Spinal cord (tissue), 10 donors: Measurements from ENCODE around the gene C16orf90. TPM values are rescaled to one million over a fixed set of nuclear protein-coding genes. Genes with fewer than 3 reads are reported as not detected.

Source experiments
- DNase-seq, 6 donors: peaks; one replicate each; pipeline versions ENCODE4 v3.0.0 to v3.0.0-alpha.2; 2013 to 2015; ENCODE audit warnings: low spot score in 6 of 6, low read depth in 4 of 6
- H3K27ac ChIP-seq: one replicate; pipeline ENCODE4 v1.5.1; 2013; ENCODE audit warnings: low read depth, low read length, control low read depth
- H3K27me3 ChIP-seq: one replicate; pipeline ENCODE4 v1.6.1; 2013; ENCODE audit warnings: low read length; ENCODE audit not compliant: control insufficient read depth, insufficient read depth
- H3K36me3 ChIP-seq: one replicate; pipeline ENCODE4 v1.6.1; 2013; ENCODE audit warnings: low read length; ENCODE audit not compliant: control insufficient read depth, insufficient read depth
- H3K4me1 ChIP-seq: one replicate; pipeline ENCODE4 v1.6.1; 2013; ENCODE audit warnings: low read length; ENCODE audit not compliant: control insufficient read depth, insufficient read depth
- H3K4me3 ChIP-seq: one replicate; pipeline ENCODE4 v1.5.1; 2013; ENCODE audit warnings: low read depth, low read length, control low read depth
- H3K9me3 ChIP-seq: one replicate; pipeline ENCODE4 v1.6.1; 2013; ENCODE audit warnings: low read length; ENCODE audit not compliant: control insufficient read depth, insufficient read depth
- WGBS: methylation state at CpG from one replicate; pipeline ENCODE4 v1.1.5; 2013; ENCODE audit warnings: missing lambda C conversion rate; ENCODE audit not compliant: insufficient coverage; 5-methylcytosine and 5-hydroxymethylcytosine counted together
- polyA plus RNA-seq, 2 donors: library from polyadenylated mRNA; unstranded; fragments of 120-200 nt; gene quantifications; one replicate each; pipeline ENCODE4 v1.2.1, GENCODE V29; 2013; ENCODE audit not compliant: insufficient read length in 2 of 2
- total RNA-seq, 2 donors: library from RNA; depleted of rRNA in 1 of 2; stranded (reverse); fragments of 120-200 nt in 1 of 2; fragments of >200 nt in 1 of 2; gene quantifications; one replicate each; pipeline versions ENCODE4 v1.2.3 to v1.2.4, GENCODE V29; 2013 to 2014
- donor health status: healthy.

The C16orf90 gene
- total and polyA plus RNA-seq, 4 donors: not detected

- DNase-seq: no peak
- Histone ChIP-seq H3K27me3 (no peaks in the 10 kb centered on the region), H3K36me3 (peaks cover 72% of the 10 kb centered on the region), H3K4me3 (no peak overlapping the region), H3K27ac (no peak overlapping the region), H3K4me1 (no peaks in the 10 kb centered on the region), H3K9me3 (no peaks in the 10 kb centered on the region)
- 84% methylated on average over 24 of the region's 24 CpGs for WGBS
These were observed 8.6 kb downstream of the C16orf90 start for GRCh38 chr16:3486506-3487215.

DNA sequence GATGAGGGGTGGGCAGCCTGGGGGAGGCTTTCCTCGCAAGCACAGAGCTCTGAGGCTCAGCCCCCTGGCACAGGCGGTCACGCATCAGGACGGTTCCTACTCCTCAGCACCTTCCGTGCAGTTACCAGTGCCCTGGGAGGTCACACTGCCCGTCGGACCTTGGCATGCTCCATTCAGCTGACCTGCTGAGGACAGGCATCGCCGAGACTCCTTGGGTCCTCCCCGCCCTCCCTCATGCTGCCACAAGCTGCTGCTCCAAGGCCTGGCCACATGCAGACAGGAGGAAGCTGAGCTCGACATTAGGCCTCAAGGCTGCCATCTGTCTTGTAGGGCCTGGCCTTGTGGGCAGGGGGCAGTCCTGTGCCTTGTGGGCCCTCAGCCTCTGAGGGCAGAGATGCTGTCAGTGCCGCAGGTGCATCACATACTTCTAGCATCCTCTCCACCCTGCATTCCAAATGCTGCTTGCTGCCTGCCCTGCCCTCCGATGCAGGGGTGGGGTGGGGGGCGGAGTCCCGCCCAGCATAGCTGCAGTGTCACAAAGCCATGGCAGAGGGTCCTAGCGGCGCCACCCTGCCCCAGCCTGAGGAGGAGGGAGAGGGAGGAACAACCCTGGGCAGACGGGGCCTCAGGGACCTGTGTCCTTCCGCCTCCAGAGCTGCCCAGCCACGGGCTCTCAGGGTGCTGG is 9.3 kb downstream of the C16orf90 start:
- no peaks in the 10 kb centered on the region for H3K4me1 ChIP-seq
- H3K27ac ChIP-seq: no peak overlapping the region
- H3K36me3 ChIP-seq: peaks cover 79% of the 10 kb centered on the region
- no peak overlapping the region for H3K4me3 ChIP-seq
- DNase-seq: no peak
- WGBS: 87% methylated on average over 16 of the region's 20 CpGs
- no peaks in the 10 kb centered on the region for H3K9me3 ChIP-seq
- no peaks in the 10 kb centered on the region for H3K27me3 ChIP-seq

- no peaks in the 10 kb centered on the region for H3K9me3 ChIP-seq
- DNase-seq: no peak
- H3K27me3 ChIP-seq: no peaks in the 10 kb centered on the region
- H3K27ac ChIP-seq: no peak overlapping the region
- H3K4me1 ChIP-seq: no peaks in the 10 kb centered on the region
- H3K4me3 ChIP-seq: no peak overlapping the region
- peaks cover 84% of the 10 kb centered on the region for H3K36me3 ChIP-seq
- WGBS: 82% methylated on average over 13 of the region's 15 CpGs
These were observed 10.1 kb downstream of the C16orf90 start for GRCh38 chr16:3485097-3485745.

GRCh38 chr16:3484318-3485096 is 10.8 kb downstream of the C16orf90 start:
- WGBS: 88% methylated on average over 30 of the region's 30 CpGs
- Histone ChIP-seq H3K4me3 (no peak overlapping the region), H3K36me3 (peaks cover 87% of the 10 kb centered on the region), H3K9me3 (no peaks in the 10 kb centered on the region), H3K27me3 (no peaks in the 10 kb centered on the region), H3K27ac (no peak overlapping the region), H3K4me1 (no peaks in the 10 kb centered on the region)
- DNase-seq: no peak

DNA sequence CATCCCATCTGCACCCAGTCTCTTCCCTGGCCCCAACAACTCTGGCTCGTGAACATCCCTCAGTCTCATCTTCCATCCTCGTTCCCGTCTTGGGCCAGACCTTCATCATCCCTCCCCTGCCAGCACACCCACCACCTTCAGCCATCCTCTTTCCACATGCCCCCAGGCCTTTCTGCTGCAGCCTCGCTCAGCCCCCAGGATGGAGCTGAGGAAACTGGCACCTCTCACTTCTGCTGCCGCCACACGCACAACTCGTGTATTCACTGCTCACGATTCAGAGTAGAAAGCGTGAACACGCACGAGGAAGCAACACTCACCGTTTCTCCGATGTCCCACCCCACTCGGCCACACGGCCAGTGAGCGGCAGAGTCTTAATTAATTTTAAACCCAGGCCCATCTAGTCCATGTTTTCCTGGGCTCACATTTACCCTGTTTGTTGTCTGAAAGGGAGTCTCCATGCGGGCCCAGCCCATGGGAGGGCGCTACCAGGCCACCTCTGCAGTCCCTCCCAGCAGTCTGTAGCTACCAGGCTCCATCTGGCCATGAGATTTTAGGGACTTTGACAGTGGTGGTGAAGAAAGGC is 12.5 kb downstream of the C16orf90 start:
- 93% methylated on average over 15 of the region's 18 CpGs for WGBS
- no peaks in the 10 kb centered on the region for H3K9me3 ChIP-seq
- no peak overlapping the region for H3K27ac ChIP-seq
- H3K4me3 ChIP-seq: no peak overlapping the region
- H3K4me1 ChIP-seq: no peaks in the 10 kb centered on the region
- no peak for DNase-seq
- no peaks in the 10 kb centered on the region for H3K27me3 ChIP-seq
- peaks cover 91% of the 10 kb centered on the region for H3K36me3 ChIP-seq

GRCh38 chr16:3481696-3482658 is 13.3 kb downstream of the C16orf90 start:
- Histone ChIP-seq H3K36me3 (peaks cover 83% of the 10 kb centered on the region), H3K9me3 (no peaks in the 10 kb centered on the region), H3K4me1 (no peaks in the 10 kb centered on the region), H3K4me3 (no peak overlapping the region), H3K27ac (no peak overlapping the region), H3K27me3 (no peaks in the 10 kb centered on the region)
- DNase-seq: no peak
- 97% methylated on average over 25 of the region's 32 CpGs for WGBS

DNA sequence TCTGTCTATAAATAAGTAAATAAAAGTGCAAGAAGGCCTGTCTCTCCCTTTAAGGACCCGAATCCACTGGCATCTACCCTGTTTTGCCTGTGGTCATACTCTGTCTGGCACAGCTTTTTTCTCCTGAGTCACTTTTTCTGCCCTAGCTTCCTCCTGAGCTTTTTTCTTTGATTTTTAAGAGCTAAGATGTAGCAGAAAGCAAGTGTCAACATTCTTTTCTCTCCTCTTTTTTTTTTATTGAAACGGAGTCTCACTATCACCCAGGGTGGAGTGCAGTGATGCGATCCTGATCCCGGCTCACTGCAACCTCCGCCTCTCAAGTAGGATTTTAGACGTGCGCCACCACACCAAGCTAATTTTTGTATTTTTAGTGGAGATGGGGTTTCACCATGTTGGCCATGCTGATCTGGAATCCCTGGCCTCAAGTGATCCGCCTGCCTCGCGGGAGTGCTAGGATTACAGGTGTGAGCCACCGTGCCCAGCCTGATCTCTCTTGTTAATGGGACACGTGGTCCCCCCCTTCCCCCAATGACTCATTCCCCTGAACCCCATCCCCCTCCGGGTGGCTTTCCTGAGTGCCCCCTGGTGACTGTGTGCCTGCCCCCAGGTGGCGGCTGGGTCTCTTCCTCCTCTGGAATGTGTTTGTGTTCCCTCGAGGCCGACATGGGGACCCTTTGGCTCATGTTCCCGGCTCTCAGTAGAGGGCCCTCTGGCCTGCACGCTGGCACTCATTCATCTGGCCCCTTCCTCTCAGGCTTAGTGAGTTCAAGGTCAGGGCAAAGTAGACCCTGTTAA is 14.2 kb downstream of the C16orf90 start:
- H3K9me3 ChIP-seq: no peaks in the 10 kb centered on the region

DNA sequence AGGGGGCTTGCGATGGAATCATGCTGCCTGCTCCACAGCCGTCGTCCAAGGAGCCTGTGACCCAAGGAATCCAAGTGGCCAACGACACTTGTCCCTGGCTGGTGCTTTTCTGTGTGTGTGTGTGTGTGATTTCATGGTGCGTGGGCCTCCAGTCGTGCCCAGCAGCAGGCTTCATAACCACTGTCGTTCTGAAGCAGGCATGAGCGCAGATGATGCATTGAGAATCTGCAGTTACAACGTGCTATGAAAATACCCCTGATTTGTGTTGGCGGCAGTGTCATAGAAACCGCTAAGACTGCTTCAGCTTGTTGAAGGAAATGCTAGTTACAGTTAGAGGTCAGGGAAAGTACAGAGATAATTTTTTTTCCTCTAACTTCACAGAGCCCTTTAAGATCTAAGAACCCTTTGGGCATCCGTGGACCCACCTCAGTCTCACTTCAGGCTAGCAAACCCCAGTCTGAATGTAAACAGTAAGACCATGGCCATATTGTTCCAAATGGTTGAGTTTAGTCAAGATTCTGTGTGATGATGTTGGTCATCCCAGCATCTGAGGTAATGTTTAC is 15.6 kb downstream of the C16orf90 start:
- 95% methylated on average over 8 of the region's 12 CpGs for WGBS
- H3K4me1 ChIP-seq: no peaks in the 10 kb centered on the region
- no peak overlapping the region for H3K4me3 ChIP-seq
- no peaks in the 10 kb centered on the region for H3K9me3 ChIP-seq
- DNase-seq: no peak
- H3K27ac ChIP-seq: no peak overlapping the region
- H3K27me3 ChIP-seq: no peaks in the 10 kb centered on the region
- peaks cover 74% of the 10 kb centered on the region for H3K36me3 ChIP-seq

More for the DNA sequence above, 14.2 kb downstream of the C16orf90 start:
- 66% methylated on average over 12 of the region's 18 CpGs for WGBS
- Histone ChIP-seq H3K36me3 (peaks cover 78% of the 10 kb centered on the region), H3K4me3 (no peak overlapping the region), H3K27ac (no peak overlapping the region), H3K4me1 (no peaks in the 10 kb centered on the region), H3K27me3 (no peaks in the 10 kb centered on the region)
- DNase-seq: no peak
